NCI-H748 (cell line): ENCODE results near the gene PCSK2.
A peak's percentile ranks its signal among the peaks of the same experiment; 100 is the strongest.

Experiments used
- DNase-seq: peaks from one replicate; lab custom pipeline; 2025; ENCODE audit not compliant: unreplicated experiment; lab: John Stamatoyannopoulos, UW

Gene PCSK2

GRCh38 chr20:17502105-17502504 lies 275.3 kb downstream of the PCSK2 start:
- DNase-seq, result no peak

- DNase-seq, result no peak
These were observed 276.6 kb downstream of the PCSK2 start for GRCh38 chr20:17503301-17504065.

- DNase-seq, result no peak
These were observed 277.4 kb downstream of the PCSK2 start for GRCh38 chr20:17504066-17504897.

- peak; percentile 42 for DNase-seq
These were observed 278.2 kb downstream of the PCSK2 start for GRCh38 chr20:17504898-17505635.

GRCh38 chr20:17505636-17506517 lies 279.0 kb downstream of the PCSK2 start:
- no peak for DNase-seq

- no peak for DNase-seq
These were observed 280.2 kb downstream of the PCSK2 start for GRCh38 chr20:17507032-17507431.

GRCh38 chr20:17507531-17507930 lies 280.7 kb downstream of the PCSK2 start:
- DNase-seq, result no peak

- DNase-seq, result no peak
These were observed 281.9 kb downstream of the PCSK2 start for GRCh38 chr20:17508756-17509155.

GRCh38 chr20:17510548-17510947 lies 283.7 kb downstream of the PCSK2 start:
- DNase-seq, result no peak

GRCh38 chr20:17511401-17511800 lies 284.6 kb downstream of the PCSK2 start:
- no peak for DNase-seq

- no peak for DNase-seq
These were observed 287.1 kb downstream of the PCSK2 start for GRCh38 chr20:17513939-17514338.

GRCh38 chr20:17515053-17515452 lies 288.2 kb downstream of the PCSK2 start:
- no peak for DNase-seq

- DNase-seq, result peak; percentile 29
These were observed 291.7 kb downstream of the PCSK2 start for GRCh38 chr20:17518339-17519052.

- no peak for DNase-seq
These were observed 292.9 kb downstream of the PCSK2 start for GRCh38 chr20:17519606-17520285.

- no peak for DNase-seq
These were observed 293.7 kb downstream of the PCSK2 start for GRCh38 chr20:17520583-17520982.

GRCh38 chr20:17522528-17522927 lies 295.7 kb downstream of the PCSK2 start:
- DNase-seq, result no peak

- no peak for DNase-seq
These were observed 296.5 kb downstream of the PCSK2 start for GRCh38 chr20:17523326-17523725.

GRCh38 chr20:17524560-17524959 lies 297.7 kb downstream of the PCSK2 start:
- peak; percentile 59 for DNase-seq

GRCh38 chr20:17525132-17525531 lies 298.3 kb downstream of the PCSK2 start:
- DNase-seq, result no peak
